Medulla oblongata (tissue), 1 donor: ENCODE results near the gene KCNJ14.

ENCODE experiments used
- DNase-seq: peaks from one replicate; pipeline ENCODE4 v3.0.0-alpha.2; 2015; ENCODE audit errors: extremely low spot score

KCNJ14 gene

GRCh38 chr19:48507911-48508439, 52.6 kb downstream of the KCNJ14 start:
- DNase-seq = no peak

- DNase-seq = no peak
Measured at GRCh38 chr19:48508729-48509411, 53.5 kb downstream of the KCNJ14 start.

DNA sequence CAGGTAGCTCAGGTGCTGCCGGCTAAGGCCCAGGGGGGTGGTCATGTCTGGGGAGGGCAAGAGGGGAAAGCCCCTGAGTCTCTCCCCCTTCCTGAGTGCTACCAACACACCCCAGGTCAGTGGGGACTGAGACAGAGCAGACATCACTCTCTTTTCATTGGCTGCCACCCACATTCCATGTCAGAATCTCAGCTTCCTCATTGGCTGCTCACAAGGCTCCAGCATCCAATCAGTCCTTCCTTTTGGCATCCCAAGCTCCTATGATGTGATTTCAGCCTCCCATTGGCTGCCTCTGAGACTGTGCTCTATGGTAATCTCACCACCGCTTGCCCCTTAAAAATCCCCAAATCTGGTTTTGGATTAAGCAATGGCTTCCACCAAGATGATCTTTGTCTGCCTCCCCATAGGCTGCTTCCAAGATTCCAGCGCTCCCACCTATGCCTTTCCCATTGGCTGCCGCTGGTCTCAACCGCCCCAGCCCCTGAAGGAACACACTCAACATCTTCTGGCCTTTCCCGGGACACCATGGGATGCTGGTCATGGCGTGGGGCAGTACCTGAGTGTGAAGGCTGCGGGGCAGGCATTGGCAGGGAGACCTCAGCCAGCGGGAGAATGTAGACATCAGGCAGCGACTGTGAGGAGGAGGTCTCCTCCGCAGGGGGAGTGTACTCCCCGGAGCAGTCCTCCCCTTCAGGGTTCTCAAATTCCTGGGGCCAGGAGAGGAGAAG, 54.3 kb downstream of the KCNJ14 start:
- no peak for DNase-seq

DNA sequence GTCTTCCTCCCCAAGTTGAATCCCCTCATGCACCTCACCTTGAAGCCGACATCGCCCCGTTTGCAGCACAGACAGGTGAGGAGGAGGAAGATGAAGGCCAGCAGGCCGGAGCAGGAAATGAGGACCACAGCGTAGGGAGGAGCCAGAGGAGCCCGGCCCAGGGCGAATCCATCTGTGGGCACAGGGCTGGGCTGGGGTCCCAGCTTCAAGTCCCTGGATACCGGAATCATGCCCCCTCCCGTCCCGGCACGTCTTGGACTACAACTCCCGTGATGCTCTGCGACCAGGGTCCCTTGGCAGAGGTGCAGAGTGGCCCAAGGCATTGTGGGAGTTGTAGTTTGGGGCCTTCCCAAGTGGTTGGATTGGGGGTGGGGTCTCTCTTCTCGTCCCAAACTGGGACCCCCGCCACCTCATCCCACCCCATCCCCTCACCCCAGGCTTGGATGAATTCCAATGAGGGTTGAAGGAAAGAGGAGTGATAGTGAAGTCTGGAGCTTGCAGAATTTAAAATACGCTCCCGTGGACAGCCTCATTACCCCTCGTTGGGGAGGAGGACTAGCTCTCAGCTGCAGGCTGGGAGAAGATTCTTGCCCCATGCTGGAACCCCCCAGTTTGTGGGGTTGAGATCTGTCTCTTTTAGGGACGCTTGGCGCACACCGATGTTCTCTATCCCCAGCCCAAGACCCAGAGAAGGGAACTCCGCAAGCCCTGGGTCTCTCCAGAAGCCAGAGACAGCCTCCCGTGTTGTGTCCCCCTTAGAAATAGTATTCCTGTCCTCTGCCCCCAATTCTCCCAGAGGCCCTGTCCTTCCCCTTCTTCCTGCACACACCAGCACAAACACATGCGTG, 55.3 kb downstream of the KCNJ14 start:
- DNase-seq = peak; percentile 92

GRCh38 chr19:48511321-48511731, 56.0 kb downstream of the KCNJ14 start:
- no peak for DNase-seq

GRCh38 chr19:48511800-48512503, 56.6 kb downstream of the KCNJ14 start, which contains the start of gene LMTK3:
TSS of gene LMTK3 (minus strand) at chr19:48511835. CDS start at chr19:48511576, 259 bp downstream.
- DNase-seq = peak; percentile 91

- no peak for DNase-seq
Measured at GRCh38 chr19:48512504-48513288, 57.3 kb downstream of the KCNJ14 start.

DNA sequence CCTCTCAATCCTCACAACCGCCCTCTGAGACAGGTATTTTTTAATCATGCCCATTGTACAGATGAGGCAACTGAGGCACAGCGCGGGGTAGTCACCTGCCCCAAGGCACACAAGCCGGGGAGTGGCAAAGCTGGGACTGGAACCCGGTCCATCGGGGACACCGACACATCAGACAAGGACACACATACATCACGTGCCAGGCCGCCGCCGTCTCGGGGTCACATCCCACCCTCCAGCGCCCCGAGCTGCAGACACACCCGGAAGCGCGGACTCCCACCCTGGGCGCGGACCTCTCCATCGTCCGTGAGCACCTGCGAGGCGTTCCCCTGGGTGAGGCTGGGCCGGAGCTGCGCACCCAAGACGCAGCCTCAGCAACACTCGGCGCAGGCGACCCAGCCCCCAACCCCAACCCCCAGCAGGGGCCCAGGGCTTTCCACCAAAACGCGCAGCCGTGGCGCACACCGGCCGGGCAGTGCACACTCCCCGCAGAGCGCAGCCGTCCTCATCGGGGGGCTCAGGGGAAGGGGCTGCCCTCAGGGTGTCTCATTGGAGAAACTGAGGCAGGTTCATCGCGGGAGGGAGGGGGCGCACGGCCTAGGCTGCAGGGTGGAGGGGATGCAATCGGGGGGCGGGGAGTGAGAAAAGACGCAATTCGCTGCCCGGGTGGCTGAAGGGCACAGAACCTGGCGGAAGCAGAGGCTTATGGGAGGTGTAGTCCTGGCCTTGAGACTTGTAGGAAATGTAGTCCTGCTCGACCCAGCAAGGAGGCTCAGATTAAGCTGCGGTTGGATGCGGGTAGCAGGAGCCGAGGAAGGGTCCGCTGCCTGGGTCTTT, 58.1 kb downstream of the KCNJ14 start:
- peak; percentile 86 for DNase-seq

- DNase-seq = no peak
Measured at GRCh38 chr19:48514123-48514458, 58.7 kb downstream of the KCNJ14 start.

GRCh38 chr19:48516536-48516935, 61.2 kb downstream of the KCNJ14 start:
- no peak for DNase-seq
